HL-60/S4 (cell line): ENCODE measurements around the gene BZW2.

Experiments used
- in situ Hi-C: fragments of 300-500 bp; cut with MboI; formaldehyde crosslinking; loops from 2 replicates; pipeline ENCODE4 v1.14.3; 2022; ENCODE audit warnings: low sequenced_read_pairs

BZW2 gene

GRCh38 chr7:16645593-16646471, at the start of gene BZW2, which contains the start of gene ANKMY2:
Gene BZW2, plus strand, starts transcription at chr7:16646181. Its CDS starts 19,263 bp downstream, at chr7:16665444.
Gene ANKMY2, minus strand, starts transcription at chr7:16645754. Its CDS starts 181 bp downstream, at chr7:16645573.
- in situ Hi-C loops: no loop called here

DNA sequence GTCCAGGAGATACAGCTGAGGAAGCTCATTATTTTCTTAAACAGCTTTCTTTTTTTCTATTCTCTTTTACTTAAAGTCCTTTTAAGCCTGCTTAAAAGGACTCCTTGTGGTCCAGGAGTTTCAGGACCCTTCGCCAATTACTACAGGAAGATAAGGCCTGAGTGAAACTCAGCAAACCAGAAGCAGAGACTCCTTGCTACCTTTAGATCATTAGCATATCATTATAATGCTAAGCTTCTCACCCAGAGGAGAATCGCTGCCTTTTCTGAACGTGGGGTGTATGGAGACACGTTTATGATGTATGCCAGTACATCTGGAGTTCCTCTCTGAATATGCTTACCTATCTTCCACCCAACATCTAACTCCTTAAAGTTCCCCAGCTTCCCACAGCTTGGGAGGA, 48.0 kb upstream of the BZW2 start:
- in situ Hi-C loops: no loop called here

DNA sequence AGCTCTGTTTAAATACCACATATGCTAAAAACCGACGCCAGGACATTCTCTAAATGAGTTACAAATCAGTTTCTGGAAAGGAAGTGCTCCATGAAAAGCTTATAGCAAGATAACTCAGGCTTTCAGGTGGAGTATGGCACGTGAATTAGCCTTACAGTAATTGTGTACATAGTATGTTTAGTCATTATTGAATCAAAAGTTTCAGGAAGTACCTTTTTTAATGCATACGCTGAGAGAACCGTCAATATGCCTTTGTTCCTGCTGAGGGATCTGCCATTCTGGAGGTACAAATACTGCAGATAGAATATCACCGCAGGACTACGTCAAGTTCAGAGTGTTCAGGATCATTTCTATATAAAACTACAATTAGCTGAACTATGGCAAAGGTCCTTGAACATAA, 46.1 kb upstream of the BZW2 start:
- in situ Hi-C loops: no loop called here

DNA sequence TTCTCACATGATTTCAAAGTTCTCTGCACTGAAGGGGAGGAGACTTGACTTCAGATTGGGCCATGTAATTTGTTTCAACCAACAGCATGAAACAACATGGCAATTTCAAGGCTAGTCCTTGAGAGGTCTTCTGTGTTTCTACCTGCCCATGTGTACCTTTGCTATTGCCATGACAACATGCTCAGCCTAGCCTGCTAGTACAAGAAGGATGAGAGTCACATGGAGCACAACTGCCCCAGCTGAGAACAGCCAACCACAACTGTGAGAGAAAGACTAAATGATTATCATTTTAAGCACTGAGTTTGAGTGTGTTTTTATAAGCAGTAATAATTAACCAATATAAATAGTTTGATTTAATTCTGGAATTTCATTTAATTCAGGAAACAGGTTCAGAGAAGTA, 42.3 kb upstream of the BZW2 start:
- in situ Hi-C loops: no loop called here

- in situ Hi-C loops: no loop called here
Observed at GRCh38 chr7:16604054-16604453, 41.9 kb upstream of the BZW2 start.

- in situ Hi-C loops: no loop called here
Observed at GRCh38 chr7:16606704-16607103, 39.3 kb upstream of the BZW2 start.

DNA sequence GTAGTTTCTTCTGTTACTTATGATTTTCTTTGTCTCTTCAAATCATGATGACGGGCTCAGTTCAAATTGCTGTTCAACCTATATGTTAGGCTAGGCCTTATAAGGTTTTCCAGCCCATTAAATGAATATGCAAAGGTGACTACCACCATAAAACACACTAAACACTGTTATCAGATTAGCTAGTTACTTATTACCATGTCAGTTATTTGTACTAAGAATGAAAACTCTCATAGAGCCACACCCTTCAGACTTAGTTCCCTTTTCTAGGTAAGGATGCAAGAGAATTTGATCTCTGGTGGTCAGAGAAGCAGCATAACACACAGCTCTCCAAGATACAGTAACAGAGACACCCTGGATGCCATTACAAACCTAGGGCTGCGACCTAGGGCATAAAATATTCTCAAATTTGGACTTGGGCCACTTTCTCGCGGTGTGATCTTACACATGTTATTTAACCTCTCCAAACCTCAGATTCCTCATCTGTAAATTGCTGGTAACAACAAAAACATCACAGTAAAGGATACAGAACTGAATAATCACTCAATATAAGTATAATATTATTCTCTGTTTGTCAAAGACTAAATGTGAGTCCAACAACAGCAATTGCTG, 36.0 kb upstream of the BZW2 start:
- in situ Hi-C loops: no loop called here

DNA sequence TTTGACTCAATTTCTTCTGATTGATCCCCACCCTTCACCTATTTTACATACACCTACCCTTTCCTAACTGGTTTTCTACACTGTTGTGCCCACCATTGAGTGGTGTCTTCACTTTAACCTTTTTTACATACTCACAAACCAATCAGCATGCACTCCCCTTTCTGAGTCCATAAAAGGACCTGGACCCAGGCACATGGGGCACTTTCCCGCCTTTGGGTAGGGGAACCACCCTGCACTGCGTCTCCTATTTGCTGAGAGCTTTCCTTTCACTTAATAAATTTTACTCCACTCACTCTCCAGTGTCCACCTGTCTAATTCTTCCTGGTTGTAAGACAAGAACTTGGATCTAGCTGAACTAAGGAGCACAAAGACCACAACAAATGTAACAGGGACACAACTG, 34.3 kb upstream of the BZW2 start:
- in situ Hi-C loops: no loop called here

GRCh38 chr7:16615228-16615627, 30.8 kb upstream of the BZW2 start:
- in situ Hi-C loops: no loop called here

- in situ Hi-C loops: no loop called here
Observed at GRCh38 chr7:16616122-16616521, 29.9 kb upstream of the BZW2 start.

DNA sequence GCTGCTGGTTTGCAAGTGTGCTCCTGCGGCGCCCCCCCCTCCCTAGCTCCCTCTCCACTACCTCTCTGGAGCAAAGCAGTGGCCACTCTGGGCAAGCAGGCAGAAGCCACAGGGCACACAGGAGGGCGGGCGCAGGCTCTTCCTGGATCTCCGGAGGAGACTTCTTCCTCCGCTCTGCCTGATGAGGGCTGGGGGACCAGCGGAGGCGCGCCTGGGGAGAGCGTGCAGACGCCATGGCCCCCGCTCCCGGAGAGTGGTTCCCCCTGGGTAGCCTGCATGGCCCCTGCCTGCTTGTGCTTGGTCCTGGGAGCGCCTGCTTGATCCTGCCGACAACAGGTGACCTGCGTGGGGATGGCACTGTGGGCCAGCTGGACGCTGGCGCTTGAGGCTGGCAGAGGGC, 29.4 kb upstream of the BZW2 start:
- in situ Hi-C loops: no loop called here

GRCh38 chr7:16619979-16620408, 26.0 kb upstream of the BZW2 start:
- in situ Hi-C loops: no loop called here

GRCh38 chr7:16626388-16626787, 19.6 kb upstream of the BZW2 start:
- in situ Hi-C loops: no loop called here

GRCh38 chr7:16627236-16627635, 18.7 kb upstream of the BZW2 start:
- in situ Hi-C loops: no loop called here

DNA sequence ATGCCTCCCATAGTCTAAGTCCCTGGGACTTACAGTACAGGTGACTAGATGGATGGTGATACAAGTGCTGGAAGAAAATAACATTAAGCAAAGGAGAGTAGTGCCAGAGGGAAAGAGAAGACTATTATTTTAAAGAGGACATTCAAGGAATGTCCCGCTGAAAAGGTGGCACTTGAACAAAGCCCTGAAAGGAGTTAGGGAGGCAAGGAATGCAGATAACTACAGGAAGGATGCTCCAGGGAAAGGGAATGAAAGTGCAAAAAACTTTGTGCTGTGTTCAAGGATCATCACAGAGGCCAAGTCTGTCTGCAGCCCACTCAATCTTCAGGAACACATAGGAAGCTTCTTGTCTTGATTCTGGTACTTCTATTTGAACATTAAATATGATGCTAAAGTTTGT, 15.3 kb upstream of the BZW2 start:
- in situ Hi-C loops: no loop called here

- in situ Hi-C loops: no loop called here
Observed at GRCh38 chr7:16634271-16634738, 11.7 kb upstream of the BZW2 start.

- in situ Hi-C loops: no loop called here
Observed at GRCh38 chr7:16636555-16637101, 9.4 kb upstream of the BZW2 start.

DNA sequence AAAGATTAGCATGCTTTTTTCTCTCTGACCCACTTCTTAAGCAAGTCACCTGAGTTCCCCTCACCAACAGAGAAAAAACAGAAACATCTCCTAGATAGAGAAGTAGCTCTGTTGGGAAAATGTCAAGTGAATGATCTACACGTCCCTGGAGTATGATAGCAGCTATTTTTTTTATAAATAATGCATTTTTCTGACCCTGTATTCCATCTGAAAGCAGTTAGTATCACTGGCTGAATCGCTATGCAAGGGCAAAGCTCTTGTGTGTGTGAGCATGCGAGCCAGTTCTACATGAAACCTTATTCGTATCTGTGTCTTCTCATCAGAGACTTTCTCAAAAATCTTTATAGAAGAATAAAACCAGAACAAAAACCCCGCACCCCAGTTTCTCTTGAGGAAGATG, 8.6 kb upstream of the BZW2 start:
- in situ Hi-C loops: no loop called here

- in situ Hi-C loops: no loop called here
Observed at GRCh38 chr7:16638282-16639280, 7.4 kb upstream of the BZW2 start.

GRCh38 chr7:16644157-16644556, 1.8 kb upstream of the BZW2 start:
- in situ Hi-C loops: no loop called here
